H1 (cell line): ENCODE data around the gene KIF5C. TPM values are rescaled to one million over a fixed set of nuclear protein-coding genes. Genes with fewer than 3 reads are reported as not detected.

Experiments
- CTCF ChIA-PET: fragments of 300-600 bp; sonication (Branson Sonifier 250); formaldehyde crosslinking; loops from one replicate; lab custom pipeline; 2021; ENCODE audit not compliant: partially characterized antibody; lab: Charles Lee
- POLR2A ChIA-PET: fragments of 300-600 bp; sonication (Branson Sonifier 250); formaldehyde crosslinking; loops from one replicate; lab custom pipeline; 2021; ENCODE audit warnings: inconsistent platforms; ENCODE audit not compliant: partially characterized antibody; lab: Charles Lee
- DNase-seq, 2 experiments: peaks; one replicate each; pipeline versions ENCODE4 v3.0.0 to v3.0.0-alpha.2; 2010 to 2022; ENCODE audit warnings: low spot score in 2 of 2, low read depth in 1 of 2, mixed read lengths in 1 of 2
- FAIRE-seq: peaks from 2 replicates; lab custom pipeline; 2011; peaks lifted over from hg19 to GRCh38; lab: Jason Lieb, UNC
- H2AFZ ChIP-seq: 2 replicates; pipeline ENCODE4 v1.8.1; 2012; ENCODE audit warnings: low read length, inconsistent platforms
- H2AK5ac ChIP-seq: 2 replicates; pipeline ENCODE4 v1.6.1; 2013; ENCODE audit warnings: low read depth, low read length
- H2BK120ac ChIP-seq: replicated peaks from 2 replicates; pipeline ENCODE3; 2013; ENCODE audit warnings: low read depth, low read length, inconsistent platforms
- H2BK12ac ChIP-seq: 2 replicates; pipeline ENCODE4 v1.6.1; 2013; ENCODE audit warnings: low read depth, low read length
- H2BK15ac ChIP-seq: 2 replicates; pipeline ENCODE4 v1.6.1; 2013; ENCODE audit warnings: low read length
- H2BK20ac ChIP-seq: 2 replicates; pipeline ENCODE4 v1.6.1; 2013; ENCODE audit warnings: low read length
- H2BK5ac ChIP-seq: 2 replicates; pipeline ENCODE4 v1.6.1; 2013; ENCODE audit warnings: low read depth, low read length
- H3K14ac ChIP-seq: 2 replicates; pipeline ENCODE4 v1.6.1; 2013; ENCODE audit warnings: inconsistent platforms; ENCODE audit not compliant: insufficient read length
- H3K18ac ChIP-seq: 2 replicates; pipeline ENCODE4 v1.6.1; 2013; ENCODE audit warnings: low read length; ENCODE audit errors: extremely low read depth
- H3K23ac ChIP-seq: 2 replicates; pipeline ENCODE4 v1.6.1; 2013; ENCODE audit warnings: inconsistent platforms; ENCODE audit not compliant: insufficient read length
- H3K23me2 ChIP-seq: 2 replicates; pipeline ENCODE4 v1.6.1; 2013; ENCODE audit warnings: low read depth, low read length
- H3K27ac ChIP-seq: 2 replicates; pipeline ENCODE4 v1.6.1; 2011; ENCODE audit warnings: low read depth, low read length, inconsistent platforms
- H3K27me3 ChIP-seq, 4 experiments: replicated peaks in 1 of 4; 1 replicate in 1 of 4; 2 replicates in 3 of 4; pipeline versions ENCODE4 v1.6.1 to v1.8.1; 2011 to 2013; ENCODE audit warnings: low read length in 3 of 4, mild to moderate bottlenecking in 3 of 4, inconsistent platforms in 2 of 4, mixed read lengths in 2 of 4, moderate library complexity in 1 of 4; ENCODE audit not compliant: control insufficient read depth in 3 of 4, insufficient read depth in 3 of 4; ENCODE audit errors: extremely low read depth in 1 of 4
- H3K36me3 ChIP-seq, 4 experiments: 2 replicates each; pipeline versions ENCODE4 v1.6.1 to v1.8.1; 2011 to 2013; ENCODE audit warnings: mild to moderate bottlenecking in 4 of 4, low read length in 3 of 4, moderate library complexity in 2 of 4, control low read depth in 1 of 4, inconsistent platforms in 1 of 4; ENCODE audit not compliant: insufficient read depth in 4 of 4, control insufficient read depth in 2 of 4
- H3K4ac ChIP-seq: replicated peaks from 2 replicates; pipeline ENCODE3; 2013; ENCODE audit warnings: low read length, low read depth, mixed read lengths, inconsistent platforms; ENCODE audit not compliant: insufficient read length
- H3K4me1 ChIP-seq, 4 experiments: replicated peaks in 1 of 4; 1 replicate in 1 of 4; 2 replicates in 3 of 4; pipeline versions ENCODE4 v1.6.1 to v1.8.1; 2011 to 2013; ENCODE audit warnings: low read length in 3 of 4, inconsistent platforms in 2 of 4, mixed read lengths in 1 of 4; ENCODE audit not compliant: insufficient read depth in 4 of 4, control insufficient read depth in 3 of 4
- H3K4me2 ChIP-seq, 2 experiments: 2 replicates each; pipeline versions ENCODE4 v1.6.1 to v1.8.1; 2011 to 2013; ENCODE audit warnings: low read depth in 2 of 2, low read length in 2 of 2, control low read depth in 1 of 2, inconsistent platforms in 1 of 2, mild to moderate bottlenecking in 1 of 2; ENCODE audit not compliant: insufficient read depth in 1 of 2
- H3K4me3 ChIP-seq, 4 experiments: fragments of 200-600, 300-600 bp in 1 of 4; sonication (generic), shearing (Covaris generic), sonication (Bioruptor Twin) in 1 of 4; 2 replicates each; pipeline versions ENCODE4 v1.5.1 to v1.8.1; 2011 to 2016; ENCODE audit warnings: low read length in 4 of 4, low read depth in 3 of 4, control low read depth in 2 of 4, inconsistent platforms in 2 of 4, mild to moderate bottlenecking in 2 of 4, mixed read lengths in 1 of 4, moderate library complexity in 1 of 4; ENCODE audit not compliant: insufficient read depth in 2 of 4; ENCODE audit errors: extremely low read depth in 1 of 4
- H3K56ac ChIP-seq: replicated peaks from 2 replicates; pipeline ENCODE3; 2013; ENCODE audit warnings: low read depth, mild to moderate bottlenecking, mixed read lengths, low read length, inconsistent platforms; ENCODE audit not compliant: insufficient read length
- H3K79me1 ChIP-seq: 2 replicates; pipeline ENCODE4 v1.6.1; 2013; ENCODE audit warnings: low read depth, low read length, control low read depth
- H3K79me2 ChIP-seq, 2 experiments: 2 replicates each; pipeline versions ENCODE4 v1.6.1 to v1.8.1; 2012 to 2013; ENCODE audit warnings: low read length in 2 of 2, mild to moderate bottlenecking in 2 of 2, inconsistent platforms in 1 of 2; ENCODE audit not compliant: insufficient read depth in 2 of 2, control insufficient read depth in 1 of 2
- H3K9ac ChIP-seq, 4 experiments: replicated peaks in 1 of 4; 1 replicate in 1 of 4; 2 replicates in 3 of 4; pipeline versions ENCODE4 v1.6.1 to v1.8.1; 2011 to 2013; ENCODE audit warnings: low read depth in 3 of 4, low read length in 3 of 4, control low read depth in 2 of 4, mild to moderate bottlenecking in 2 of 4, moderate library complexity in 2 of 4, inconsistent platforms in 1 of 4; ENCODE audit errors: extremely low read depth in 1 of 4
- H3K9me3 ChIP-seq, 2 experiments: 2 replicates each; pipeline versions ENCODE4 v1.6.1 to v1.8.1; 2012 to 2013; ENCODE audit warnings: mild to moderate bottlenecking in 2 of 2, moderate library complexity in 2 of 2, control low read depth in 1 of 2, inconsistent platforms in 1 of 2, low read depth in 1 of 2, low read length in 1 of 2, mixed read lengths in 1 of 2; ENCODE audit not compliant: insufficient read depth in 2 of 2
- H4K20me1 ChIP-seq, 2 experiments: replicated peaks in 1 of 2; 2 replicates each; pipeline versions ENCODE3 to v1.8.1; 2011 to 2013; ENCODE audit warnings: inconsistent platforms in 2 of 2, low read length in 2 of 2, mild to moderate bottlenecking in 1 of 2; ENCODE audit not compliant: insufficient read depth in 2 of 2, control insufficient read depth in 1 of 2
- H4K5ac ChIP-seq: 2 replicates; pipeline ENCODE4 v1.6.1; 2013; ENCODE audit warnings: low read length, low read depth, mixed read lengths, inconsistent platforms; ENCODE audit not compliant: insufficient read length
- H4K8ac ChIP-seq: 2 replicates; pipeline ENCODE4 v1.8.0; 2013; ENCODE audit warnings: mild to moderate bottlenecking, moderate library complexity, low read length, inconsistent platforms; ENCODE audit not compliant: insufficient read depth; ENCODE audit errors: extremely low read depth
- H4K91ac ChIP-seq: replicated peaks from 2 replicates; pipeline ENCODE3; 2013; ENCODE audit warnings: low read length, mixed read lengths, inconsistent platforms; ENCODE audit not compliant: insufficient read length
- BACH1 ChIP-seq: IDR thresholded peaks from 2 replicates; pipeline ENCODE4 v1.6.1; 2012; ENCODE audit warnings: low read length, improper control_type of control experiment
- CBX5 ChIP-seq: fragments of 300-800, 300-1000 bp; sonication (generic); IDR thresholded peaks from 2 replicates; pipeline ENCODE4 v1.7.1; 2016; ENCODE audit warnings: antibody characterized with exemption, low read length, low read depth
- CTBP2 ChIP-seq: IDR thresholded peaks from 2 replicates; pipeline ENCODE4 v1.7.0; 2011; ENCODE audit warnings: borderline replicate concordance, mild to moderate bottlenecking, moderate library complexity, mixed read lengths, low read length; ENCODE audit not compliant: insufficient read depth, insufficient read length
- HDAC2 ChIP-seq, 2 experiments: fragments of 300-600 bp in 1 of 2; sonication (generic) in 1 of 2; IDR thresholded peaks; 2 replicates each; pipeline ENCODE4 v1.6.1; 2011 to 2012; ENCODE audit warnings: low read depth in 2 of 2, low read length in 2 of 2, mild to moderate bottlenecking in 2 of 2, moderate library complexity in 2 of 2, borderline replicate concordance in 1 of 2, inconsistent platforms in 1 of 2
- MAX ChIP-seq: IDR thresholded peaks from 2 replicates; pipeline ENCODE4 v1.6.1; 2012; ENCODE audit warnings: inconsistent platforms
- NANOG ChIP-seq: IDR thresholded peaks from 2 replicates; pipeline ENCODE4 v1.6.1; 2011; ENCODE audit warnings: low read length, low read depth, mild to moderate bottlenecking, inconsistent platforms; ENCODE audit not compliant: insufficient read depth, poor library complexity, severe bottlenecking
- POLR2AphosphoS5 ChIP-seq: IDR thresholded peaks from 2 replicates; pipeline ENCODE4 v1.6.1; 2011; ENCODE audit warnings: low read depth, low read length
- RNF2 ChIP-seq: fragments of 200-900, 300-1000 bp; sonication (generic); IDR thresholded peaks from 2 replicates; pipeline ENCODE4 v1.7.1; 2016; ENCODE audit warnings: borderline replicate concordance, low read depth, mild to moderate bottlenecking, antibody characterized with exemption, low read length; ENCODE audit not compliant: poor library complexity, severe bottlenecking; ENCODE audit errors: missing control alignments
- SP2 ChIP-seq: IDR thresholded peaks from 2 replicates; pipeline ENCODE4 v1.6.1; 2012; ENCODE audit warnings: mild to moderate bottlenecking, low read length, inconsistent platforms
- WGBS, 2 experiments: shearing (Covaris generic) in 1 of 2; methylation state at CpG; one replicate each; pipeline versions ENCODE4 v1.1.6 to v1.1.7; 2013 to 2015; ENCODE audit warnings: low lambda C conversion rate in 2 of 2, mixed read lengths in 2 of 2, inconsistent platforms in 1 of 2, low coverage in 1 of 2, missing lambda C conversion rate in 1 of 2; ENCODE audit not compliant: insufficient replicate concordance in 2 of 2, insufficient coverage in 1 of 2, insufficient read length in 1 of 2; ENCODE audit errors: extremely low coverage in 1 of 2, missing lambda C conversion rate in 1 of 2; 5-methylcytosine and 5-hydroxymethylcytosine counted together
- polyA plus RNA-seq, 7 experiments: library from polyadenylated mRNA; depleted of rRNA in 3 of 7; stranded (reverse) in 5 of 7; unstranded in 2 of 7; fragments of >200 nt in 5 of 7; fragments of 200-250 nt in 2 of 7; gene quantifications; 1 replicate in 5 of 7; 2 replicates in 1 of 7; 4 replicates in 1 of 7; pipeline versions ENCODE4 v1.2.1 to v1.2.3, GENCODE V29; 2011 to 2013; ENCODE audit warnings: missing spikeins in 2 of 7, mixed read lengths in 2 of 7
- total RNA-seq: library from RNA; stranded (reverse); fragmentation: NEBNext Ultra II Directional; extraction: Animal tissue kit (Norgen Biotek cat#: 25700); gene quantifications from 2 replicates; pipeline ENCODE4 v1.2.1, GENCODE V29; 2021
- TF ChIP-seq, protein P1 (sequence below): IDR thresholded peaks from 2 replicates; pipeline ENCODE4 v1.6.1; 2012; ENCODE audit warnings: inconsistent platforms

The KIF5C gene
- total and polyA plus RNA-seq, 2 of the 8 experiments (the other 6 are each of a cell fraction or from before 2014, with no cell fraction given): 16.3 to 66.4 TPM

DNA sequence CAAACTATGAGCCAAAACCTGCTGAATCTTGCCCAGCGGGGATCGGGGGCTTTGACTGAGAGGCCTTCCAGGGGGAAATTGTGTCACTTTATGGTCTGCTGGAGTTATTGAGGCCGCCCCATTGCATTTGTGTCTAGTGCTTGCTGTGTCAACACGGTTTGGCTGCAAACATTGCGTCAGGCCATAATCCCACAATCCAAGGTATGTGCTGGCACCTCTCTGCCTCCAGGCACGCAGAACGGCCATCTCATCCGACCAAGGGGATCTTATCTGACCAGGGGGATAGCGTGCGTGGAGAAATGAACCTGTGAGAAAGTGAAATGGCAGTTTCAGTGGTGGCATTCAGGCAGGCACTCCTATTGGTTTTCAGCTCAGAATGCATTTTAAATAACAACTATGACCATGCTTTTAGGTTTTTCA, 145.4 kb downstream of the KIF5C start:
- FAIRE-seq: no peak
- POLR2A ChIA-PET: no interaction called here

More for the DNA sequence above, 145.4 kb downstream of the KIF5C start:
- Histone ChIP-seq H3K56ac (no peak overlapping the region), H2AK5ac (no peak overlapping the region), H4K20me1 (no peaks in the 10 kb centered on the region), H3K9ac (no peak overlapping the region), H3K36me3 (peaks cover 2 to 13% (median 4%) of the 10 kb centered on the region in 4 experiments; a peak in 4 of 8 replicates), H2BK12ac (no peak overlapping the region), H2BK15ac (no peak overlapping the region), H3K4me3 (no peak overlapping the region), H2BK5ac (no peak overlapping the region), H2BK20ac (no peak overlapping the region), H3K27ac (no peak overlapping the region), H4K5ac (no peak overlapping the region), H2AFZ (no peak overlapping the region), H3K79me1 (no peaks in the 10 kb centered on the region; the same call in 1 of the 2 replicates), H3K14ac (no peak overlapping the region), H4K91ac (no peak overlapping the region), H3K27me3 (no peaks in the 10 kb centered on the region), H3K18ac (no peak overlapping the region), H3K9me3 (no peaks in the 10 kb centered on the region), H3K4ac (no peak overlapping the region), H4K8ac (no peak overlapping the region), H3K4me2 (no peak overlapping the region), H3K23ac (no peak overlapping the region), H2BK120ac (no peak overlapping the region), H3K4me1 (peaks cover 0 to 2% (median 1%) of the 10 kb centered on the region in 4 experiments; a peak in 1 of 7 replicates), H3K23me2 (no peaks in the 10 kb centered on the region), H3K79me2 (no peaks in the 10 kb centered on the region)
- CTCF ChIA-PET: interaction anchor here (14.6 to 22.0 kb wide), 2 partner anchors 7 to 11 kb away, joined by 277 read pairs; partner anchors contain the start of gene LYPD6B
- TF ChIP-seq NANOG (no peak), SP2 (no peak), HDAC2 (IDR thresholded peaks at IDR 0.05; ENCODE audit: borderline replicate concordance in 1 of 2, low read depth in 2 of 2, low read length in 2 of 2) (no peak), CBX5 (no peak), BACH1 (no peak), CTBP2 (no peak), RNF2 (no peak), MAX (no peak), POLR2AphosphoS5 (no peak)
- TF ChIP-seq, protein P1, sequence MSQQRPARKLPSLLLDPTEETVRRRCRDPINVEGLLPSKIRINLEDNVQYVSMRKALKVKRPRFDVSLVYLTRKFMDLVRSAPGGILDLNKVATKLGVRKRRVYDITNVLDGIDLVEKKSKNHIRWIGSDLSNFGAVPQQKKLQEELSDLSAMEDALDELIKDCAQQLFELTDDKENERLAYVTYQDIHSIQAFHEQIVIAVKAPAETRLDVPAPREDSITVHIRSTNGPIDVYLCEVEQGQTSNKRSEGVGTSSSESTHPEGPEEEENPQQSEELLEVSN: no peak
- DNase-seq: no peak
- WGBS, 2 experiments: 94% methylated on average over 10 of the region's 10 CpGs; no CpG with 5 or more reads in 1 of the 2 experiments
